ENCODE measurements around the gene RNF125. TPM values are rescaled to one million over a fixed set of nuclear protein-coding genes. Genes with fewer than 3 reads are reported as not detected.

The RNF125 gene
- total RNA-seq, 1 donor from 2014 or later = 8.6 TPM

DNA sequence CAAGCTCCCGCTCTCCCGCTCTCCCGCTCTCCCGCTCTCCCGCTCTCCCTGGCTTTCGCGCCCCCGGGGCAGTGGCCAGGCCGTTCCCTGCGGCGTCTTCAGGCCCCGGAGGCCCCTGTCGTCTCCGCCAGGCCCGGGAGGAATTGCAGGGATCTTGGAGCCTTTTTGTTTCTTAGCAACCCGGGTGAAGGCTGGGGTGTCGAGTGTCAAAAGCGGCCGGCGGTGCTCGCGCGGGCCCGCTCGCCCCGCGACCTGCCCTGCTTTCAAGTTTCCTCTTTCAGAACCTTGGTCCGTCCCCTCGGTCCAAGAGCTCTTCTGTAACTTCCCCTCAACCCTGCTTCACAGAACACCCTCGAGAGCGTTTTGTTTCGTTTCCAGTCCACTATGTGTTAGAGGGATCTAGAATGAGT, 74.5 kb downstream of the RNF125 start:
- Histone ChIP-seq H3K4me1 (peaks cover 0 to 12% of the 10 kb centered on the region in 2 donors), H3K36me3 (no peaks in the 10 kb centered on the region), H3K27ac (peak overlapping the region; percentile 99 to 100), H3K4me3 (peak overlapping the region; percentile 89 to 96), H3K27me3 (no peaks in the 10 kb centered on the region), H3K9me3 (no peaks in the 10 kb centered on the region)
- TF ChIP-seq, protein P1, sequence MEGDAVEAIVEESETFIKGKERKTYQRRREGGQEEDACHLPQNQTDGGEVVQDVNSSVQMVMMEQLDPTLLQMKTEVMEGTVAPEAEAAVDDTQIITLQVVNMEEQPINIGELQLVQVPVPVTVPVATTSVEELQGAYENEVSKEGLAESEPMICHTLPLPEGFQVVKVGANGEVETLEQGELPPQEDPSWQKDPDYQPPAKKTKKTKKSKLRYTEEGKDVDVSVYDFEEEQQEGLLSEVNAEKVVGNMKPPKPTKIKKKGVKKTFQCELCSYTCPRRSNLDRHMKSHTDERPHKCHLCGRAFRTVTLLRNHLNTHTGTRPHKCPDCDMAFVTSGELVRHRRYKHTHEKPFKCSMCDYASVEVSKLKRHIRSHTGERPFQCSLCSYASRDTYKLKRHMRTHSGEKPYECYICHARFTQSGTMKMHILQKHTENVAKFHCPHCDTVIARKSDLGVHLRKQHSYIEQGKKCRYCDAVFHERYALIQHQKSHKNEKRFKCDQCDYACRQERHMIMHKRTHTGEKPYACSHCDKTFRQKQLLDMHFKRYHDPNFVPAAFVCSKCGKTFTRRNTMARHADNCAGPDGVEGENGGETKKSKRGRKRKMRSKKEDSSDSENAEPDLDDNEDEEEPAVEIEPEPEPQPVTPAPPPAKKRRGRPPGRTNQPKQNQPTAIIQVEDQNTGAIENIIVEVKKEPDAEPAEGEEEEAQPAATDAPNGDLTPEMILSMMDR (IDR thresholded peaks at IDR 0.05) = no peak
- intact Hi-C loops (cut with DNase I) = loop anchor here (2.0 to 10.0 kb wide), 3 partner anchors 192 to 379 kb away; partner anchors contain the start of gene GAREM1
- DNase-seq (ENCODE audit: low spot score in 2 of 2) = peak in 1 of 2 donors; percentile 75

DNA sequence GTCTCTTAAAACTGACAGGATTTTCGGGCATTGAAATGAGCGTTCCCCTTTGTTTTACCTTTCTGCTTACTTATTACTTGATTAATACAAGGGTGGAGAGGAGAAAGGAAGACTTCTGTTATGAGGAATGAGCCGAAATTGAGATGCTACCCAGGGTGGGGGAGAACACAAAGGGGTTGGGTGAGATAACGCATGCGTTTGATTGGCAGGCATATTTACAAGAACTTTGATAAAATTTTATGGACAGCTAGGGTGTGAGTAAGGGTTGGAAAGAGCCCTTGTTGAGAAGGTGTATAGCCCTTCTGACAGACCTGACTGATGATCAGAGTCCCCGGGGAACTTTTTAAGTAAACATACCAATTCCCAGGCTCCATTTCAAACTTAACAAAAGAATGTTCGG, 74.9 kb downstream of the RNF125 start:
- Histone ChIP-seq H3K4me1 (peaks cover 0 to 12% of the 10 kb centered on the region in 2 donors), H3K27me3 (no peaks in the 10 kb centered on the region), H3K4me3 (peak overlapping the region; percentile 89 to 96), H3K27ac (peak overlapping the region; percentile 99 to 100), H3K9me3 (no peaks in the 10 kb centered on the region), H3K36me3 (no peaks in the 10 kb centered on the region)
- intact Hi-C loops (cut with DNase I) = loop anchor here (2.0 to 10.0 kb wide), 3 partner anchors 191 to 379 kb away; partner anchors contain the start of gene GAREM1
- TF ChIP-seq, protein P1 (IDR thresholded peaks at IDR 0.05) = no peak
- no peak for DNase-seq (ENCODE audit: low spot score in 2 of 2)

DNA sequence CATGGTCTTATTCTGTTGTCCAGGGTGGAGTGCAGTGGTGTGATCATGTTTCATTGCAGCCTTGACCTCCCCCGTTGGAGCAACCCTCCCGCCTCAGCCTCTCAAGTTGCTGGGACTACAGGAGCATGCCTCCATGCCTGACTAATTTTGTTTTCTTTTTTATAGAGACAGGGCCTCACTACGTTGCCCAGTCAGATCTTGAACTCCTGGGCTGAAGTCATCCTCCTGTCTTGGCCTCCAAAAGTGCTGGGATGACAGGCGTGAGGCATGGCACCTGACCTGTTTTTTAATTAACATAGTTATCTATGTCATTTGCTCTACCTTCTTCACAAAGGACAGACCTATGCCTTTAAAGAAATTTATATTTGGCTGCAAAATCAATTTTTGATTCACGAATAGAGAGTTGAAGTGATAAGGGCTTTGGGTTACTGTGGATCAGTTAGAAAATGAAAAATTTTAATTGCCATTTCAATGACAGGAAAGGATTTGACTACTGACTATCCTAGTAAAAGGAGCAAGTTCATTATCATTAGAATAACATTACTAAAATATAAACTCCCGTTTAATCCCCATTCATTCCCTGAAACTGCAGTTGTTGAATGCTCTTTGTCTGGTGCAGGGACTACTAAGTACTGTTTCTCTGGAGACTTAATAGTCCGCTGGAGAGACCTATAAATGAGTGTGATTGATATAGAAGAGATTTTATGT, 76.7 kb downstream of the RNF125 start:
- Histone ChIP-seq H3K36me3 (no peaks in the 10 kb centered on the region), H3K27ac (no peak overlapping the region)
- intact Hi-C loops (cut with DNase I) = loop anchor here (10.0 kb wide), 1 partner anchor 259 kb away; no protein-coding TSS in a partner anchor

DNA sequence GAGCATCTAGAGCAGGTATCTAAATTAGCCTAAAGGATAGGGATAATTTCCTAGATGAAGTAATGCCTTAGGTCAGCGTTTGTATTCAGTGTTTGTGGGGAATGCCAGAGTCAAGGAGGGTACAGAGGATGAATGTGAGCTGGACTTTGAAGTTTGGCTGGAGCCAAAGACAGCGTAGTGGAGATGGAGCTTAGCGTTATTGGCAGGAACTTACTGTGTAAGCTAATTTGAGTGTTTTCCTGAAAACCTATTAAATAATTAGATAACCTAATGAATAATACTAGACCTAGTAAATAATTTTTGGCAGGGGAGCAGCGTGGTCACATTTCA, 77.2 kb downstream of the RNF125 start:
- Histone ChIP-seq H3K4me1 (peaks cover 0 to 12% of the 10 kb centered on the region in 2 donors), H3K36me3 (no peaks in the 10 kb centered on the region), H3K9me3 (no peaks in the 10 kb centered on the region), H3K27me3 (no peaks in the 10 kb centered on the region), H3K4me3 (no peak overlapping the region), H3K27ac (no peak overlapping the region)
- intact Hi-C loops (cut with DNase I) = loop anchor here (10.0 kb wide), 1 partner anchor 259 kb away; no protein-coding TSS in a partner anchor
- TF ChIP-seq, protein P1 (IDR thresholded peaks at IDR 0.05) = no peak
- DNase-seq (ENCODE audit: low spot score in 2 of 2) = no peak

More for the DNA sequence above, 76.7 kb downstream of the RNF125 start:
- Histone ChIP-seq H3K9me3 (no peaks in the 10 kb centered on the region), H3K4me3 (no peak overlapping the region), H3K27me3 (no peaks in the 10 kb centered on the region), H3K4me1 (peaks cover 0 to 12% of the 10 kb centered on the region in 2 donors)
- no peak for DNase-seq (ENCODE audit: low spot score in 2 of 2)
- TF ChIP-seq, protein P1 (IDR thresholded peaks at IDR 0.05) = no peak

DNA sequence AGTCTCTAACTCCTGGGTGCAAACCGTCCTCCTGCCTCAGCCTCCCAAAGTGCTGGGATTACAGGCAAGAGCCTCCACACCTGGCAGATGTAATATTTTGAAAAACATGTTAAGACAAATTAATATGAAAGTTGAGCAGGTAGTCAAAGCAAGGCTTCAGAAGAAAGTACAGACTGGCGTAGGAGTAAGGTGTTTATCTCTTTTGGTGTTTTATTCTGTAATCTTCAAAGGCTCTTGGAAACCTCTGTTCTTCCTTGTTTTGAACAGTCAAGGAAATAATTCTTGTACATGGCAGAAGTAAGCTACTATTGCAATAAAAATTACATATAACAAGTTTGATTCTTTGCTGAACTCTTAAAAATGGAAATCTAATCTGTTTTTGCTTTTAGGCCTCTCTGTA, 78.3 kb downstream of the RNF125 start:
- H3K27ac ChIP-seq = no peak overlapping the region
- no peaks in the 10 kb centered on the region for H3K9me3 ChIP-seq
- H3K27me3 ChIP-seq = no peaks in the 10 kb centered on the region
- H3K4me1 ChIP-seq = peaks cover 0 to 9% of the 10 kb centered on the region in 2 donors
- H3K4me3 ChIP-seq = no peak overlapping the region
- DNase-seq (ENCODE audit: low spot score in 2 of 2) = no peak
- intact Hi-C loops (cut with DNase I) = loop anchor here (10.0 kb wide), 1 partner anchor 258 kb away; no protein-coding TSS in a partner anchor
- no peaks in the 10 kb centered on the region for H3K36me3 ChIP-seq
- TF ChIP-seq, protein P1 (IDR thresholded peaks at IDR 0.05) = no peak
